ENCODE results near the gene LTBR.

Gene LTBR

GRCh38 chr12:6364044-6364374 lies 20.0 kb upstream of the LTBR start:
- no peak overlapping the region for H3K27ac Mint-ChIP-seq
- peaks cover 39% of the 10 kb centered on the region for H3K4me1 Mint-ChIP-seq
- no peak for DNase-seq
- peak overlapping the region; percentile 42 for H3K4me3 Mint-ChIP-seq
- no peak for TF ChIP-seq CTCF (IDR thresholded peaks at IDR 0.05)
- no peaks in the 10 kb centered on the region for H3K36me3 Mint-ChIP-seq (ENCODE audit: low read depth)
- H3K9me3 Mint-ChIP-seq: no peaks in the 10 kb centered on the region
- peaks cover 12% of the 10 kb centered on the region for H3K27me3 Mint-ChIP-seq (ENCODE audit: low read depth, poor library complexity)

- H3K27me3 Mint-ChIP-seq (ENCODE audit: low read depth, poor library complexity): peaks cover 15% of the 10 kb centered on the region
- no peak for TF ChIP-seq CTCF (IDR thresholded peaks at IDR 0.05)
- peaks cover 38% of the 10 kb centered on the region for H3K4me1 Mint-ChIP-seq
- no peaks in the 10 kb centered on the region for H3K36me3 Mint-ChIP-seq (ENCODE audit: low read depth)
- H3K27ac Mint-ChIP-seq: no peak overlapping the region
- no peak for DNase-seq
- H3K4me3 Mint-ChIP-seq: no peak overlapping the region
- no peaks in the 10 kb centered on the region for H3K9me3 Mint-ChIP-seq
Observed at GRCh38 chr12:6367065-6367968, 16.6 kb upstream of the LTBR start.

- no peak overlapping the region for H3K27ac Mint-ChIP-seq
- H3K36me3 Mint-ChIP-seq (ENCODE audit: low read depth): no peaks in the 10 kb centered on the region
- no peaks in the 10 kb centered on the region for H3K9me3 Mint-ChIP-seq
- DNase-seq: no peak
- H3K27me3 Mint-ChIP-seq (ENCODE audit: low read depth, poor library complexity): peaks cover 23% of the 10 kb centered on the region
- no peak overlapping the region for H3K4me3 Mint-ChIP-seq
- no peak for TF ChIP-seq CTCF (IDR thresholded peaks at IDR 0.05)
- H3K4me1 Mint-ChIP-seq: peaks cover 43% of the 10 kb centered on the region
Observed at GRCh38 chr12:6367969-6368892, 15.7 kb upstream of the LTBR start.

GRCh38 chr12:6368906-6369525 lies 14.9 kb upstream of the LTBR start:
- Mint-ChIP-seq H3K9me3 (no peaks in the 10 kb centered on the region), H3K4me1 (peaks cover 51% of the 10 kb centered on the region), H3K36me3 (ENCODE audit: low read depth) (no peaks in the 10 kb centered on the region), H3K27ac (no peak overlapping the region), H3K27me3 (ENCODE audit: low read depth, poor library complexity) (peaks cover 30% of the 10 kb centered on the region), H3K4me3 (no peak overlapping the region)
- DNase-seq: no peak
- no peak for TF ChIP-seq CTCF (IDR thresholded peaks at IDR 0.05)

GRCh38 chr12:6369916-6370575 lies 13.9 kb upstream of the LTBR start:
- Mint-ChIP-seq H3K27ac (peak overlapping the region; percentile 87), H3K36me3 (ENCODE audit: low read depth) (no peaks in the 10 kb centered on the region), H3K27me3 (ENCODE audit: low read depth, poor library complexity) (peaks cover 33% of the 10 kb centered on the region), H3K9me3 (no peaks in the 10 kb centered on the region), H3K4me1 (peaks cover 58% of the 10 kb centered on the region), H3K4me3 (peak overlapping the region; percentile 35)
- no peak for DNase-seq
- TF ChIP-seq CTCF (IDR thresholded peaks at IDR 0.05): no peak
